IPS-18a (cell line): Measurements from ENCODE around the gene CASTOR1.
A peak's percentile ranks its signal among the peaks of the same experiment; 100 is the strongest.
"Not testable (repeated sequence)": the region's sequence is repeated elsewhere in the genome, so short reads cannot be mapped to it uniquely, and the experiment has no call there.

Experiments used
- H3K27ac ChIP-seq: one replicate; pipeline ENCODE4 v1.5.1; 2013; ENCODE audit warnings: low read length
- H3K27me3 ChIP-seq: one replicate; pipeline ENCODE4 v1.6.1; 2013; ENCODE audit warnings: mild to moderate bottlenecking, low read length; ENCODE audit not compliant: control insufficient read depth, insufficient read depth
- H3K36me3 ChIP-seq: one replicate; pipeline ENCODE4 v1.6.1; 2013; ENCODE audit warnings: low read depth, low read length; ENCODE audit not compliant: control insufficient read depth
- H3K4me1 ChIP-seq: one replicate; pipeline ENCODE4 v1.6.1; 2013; ENCODE audit warnings: low read depth, low read length; ENCODE audit not compliant: control insufficient read depth
- H3K4me3 ChIP-seq: one replicate; pipeline ENCODE4 v1.5.1; 2013; ENCODE audit warnings: low read length
- H3K9ac ChIP-seq: one replicate; pipeline ENCODE4 v1.6.1; 2013; ENCODE audit warnings: mild to moderate bottlenecking, low read length, moderate library complexity
- H3K9me3 ChIP-seq: one replicate; pipeline ENCODE4 v1.6.1; 2013; ENCODE audit warnings: low read depth, low read length; ENCODE audit not compliant: control insufficient read depth

The CASTOR1 gene

GRCh38 chr22:30289141-30289979 lies at the start of gene CASTOR1:
Gene CASTOR1, minus strand, starts transcription at chr22:30289505. Its CDS starts 8 bp downstream, at chr22:30289497.
- Histone ChIP-seq H3K9ac (no peak within 1 kb of the TSS), H3K4me3 (peak within 1 kb of the TSS; percentile 73), H3K27ac (no peak within 1 kb of the TSS), H3K4me1 (peaks cover 5% of the 10 kb centered on the region), H3K9me3 (no peaks in the 10 kb centered on the region), H3K27me3 (peaks cover 7% of the 10 kb centered on the region), H3K36me3 (no peaks in the 10 kb centered on the region)

- H3K4me3 ChIP-seq: no peak overlapping the region
- no peaks in the 10 kb centered on the region for H3K4me1 ChIP-seq
- H3K27ac ChIP-seq: no peak overlapping the region
- peaks cover 98% of the 10 kb centered on the region for H3K36me3 ChIP-seq
- H3K9me3 ChIP-seq: no peaks in the 10 kb centered on the region
- H3K9ac ChIP-seq: no peak overlapping the region
- no peaks in the 10 kb centered on the region for H3K27me3 ChIP-seq
Observed at GRCh38 chr22:30338802-30339201, 49.5 kb upstream of the CASTOR1 start.

GRCh38 chr22:30338341-30338740 lies 49.0 kb upstream of the CASTOR1 start:
- not testable (repeated sequence) for H3K9ac ChIP-seq, H3K27ac ChIP-seq, H3K27me3 ChIP-seq, H3K9me3 ChIP-seq, H3K4me3 ChIP-seq, H3K4me1 ChIP-seq
- peaks cover 98% of the 10 kb centered on the region for H3K36me3 ChIP-seq

GRCh38 chr22:30337461-30337778 lies 48.1 kb upstream of the CASTOR1 start:
- H3K4me3 ChIP-seq: no peak overlapping the region
- H3K36me3 ChIP-seq: peaks cover 98% of the 10 kb centered on the region
- H3K9ac ChIP-seq: no peak overlapping the region
- H3K9me3 ChIP-seq: no peaks in the 10 kb centered on the region
- no peak overlapping the region for H3K27ac ChIP-seq
- no peaks in the 10 kb centered on the region for H3K4me1 ChIP-seq
- H3K27me3 ChIP-seq: no peaks in the 10 kb centered on the region

- no peaks in the 10 kb centered on the region for H3K9me3 ChIP-seq
- no peak overlapping the region for H3K4me3 ChIP-seq
- H3K27me3 ChIP-seq: no peaks in the 10 kb centered on the region
- H3K4me1 ChIP-seq: no peaks in the 10 kb centered on the region
- H3K9ac ChIP-seq: no peak overlapping the region
- peaks cover 96% of the 10 kb centered on the region for H3K36me3 ChIP-seq
- H3K27ac ChIP-seq: no peak overlapping the region
Observed at GRCh38 chr22:30336752-30337460, 47.6 kb upstream of the CASTOR1 start.

- no peak overlapping the region for H3K27ac ChIP-seq
- H3K4me1 ChIP-seq: no peaks in the 10 kb centered on the region
- H3K9me3 ChIP-seq: no peaks in the 10 kb centered on the region
- no peak overlapping the region for H3K9ac ChIP-seq
- no peak overlapping the region for H3K4me3 ChIP-seq
- H3K27me3 ChIP-seq: no peaks in the 10 kb centered on the region
- peaks cover 84% of the 10 kb centered on the region for H3K36me3 ChIP-seq
Observed at GRCh38 chr22:30335236-30335635, 45.9 kb upstream of the CASTOR1 start.

- Histone ChIP-seq H3K9me3 (no peaks in the 10 kb centered on the region), H3K4me3 (no peak overlapping the region), H3K36me3 (peaks cover 78% of the 10 kb centered on the region), H3K9ac (no peak overlapping the region), H3K27me3 (no peaks in the 10 kb centered on the region), H3K27ac (no peak overlapping the region), H3K4me1 (no peaks in the 10 kb centered on the region)
Observed at GRCh38 chr22:30334646-30335045, 45.3 kb upstream of the CASTOR1 start.

GRCh38 chr22:30333707-30334087 lies 44.4 kb upstream of the CASTOR1 start:
- H3K27me3 ChIP-seq: no peaks in the 10 kb centered on the region
- no peak overlapping the region for H3K4me3 ChIP-seq
- H3K36me3 ChIP-seq: peaks cover 69% of the 10 kb centered on the region
- H3K27ac ChIP-seq: no peak overlapping the region
- H3K9ac ChIP-seq: no peak overlapping the region
- H3K4me1 ChIP-seq: no peaks in the 10 kb centered on the region
- H3K9me3 ChIP-seq: no peaks in the 10 kb centered on the region

- H3K9me3 ChIP-seq: no peaks in the 10 kb centered on the region
- H3K4me3 ChIP-seq: no peak overlapping the region
- H3K4me1 ChIP-seq: no peaks in the 10 kb centered on the region
- H3K36me3 ChIP-seq: peaks cover 64% of the 10 kb centered on the region
- no peak overlapping the region for H3K27ac ChIP-seq
- no peaks in the 10 kb centered on the region for H3K27me3 ChIP-seq
- H3K9ac ChIP-seq: no peak overlapping the region
Observed at GRCh38 chr22:30332994-30333706, 43.8 kb upstream of the CASTOR1 start.

- Histone ChIP-seq H3K36me3 (peaks cover 59% of the 10 kb centered on the region), H3K27ac (no peak overlapping the region), H3K9me3 (no peaks in the 10 kb centered on the region), H3K9ac (no peak overlapping the region), H3K4me3 (no peak overlapping the region), H3K27me3 (no peaks in the 10 kb centered on the region), H3K4me1 (peaks cover 5% of the 10 kb centered on the region)
Observed at GRCh38 chr22:30332551-30332950, 43.2 kb upstream of the CASTOR1 start.

- H3K27ac ChIP-seq: no peak overlapping the region
- H3K4me3 ChIP-seq: no peak overlapping the region
- no peaks in the 10 kb centered on the region for H3K27me3 ChIP-seq
- no peaks in the 10 kb centered on the region for H3K9me3 ChIP-seq
- H3K4me1 ChIP-seq: peaks cover 13% of the 10 kb centered on the region
- H3K36me3 ChIP-seq: peaks cover 19% of the 10 kb centered on the region
- H3K9ac ChIP-seq: no peak overlapping the region
Observed at GRCh38 chr22:30328466-30329049, 39.3 kb upstream of the CASTOR1 start.
